Measurements from ENCODE around the gene CYTL1. TPM values are rescaled to one million over a fixed set of nuclear protein-coding genes. Genes with fewer than 3 reads are reported as not detected.
"Not testable (repeated sequence)": the region's sequence is repeated elsewhere in the genome, so short reads cannot be mapped to it uniquely, and the experiment has no call there.

The CYTL1 gene
- total RNA-seq, 2 experiments from 2014 or later = not detected

GRCh38 chr4:5004496-5004895 lies 14.8 kb downstream of the CYTL1 start:
- TF ChIP-seq CTCF (IDR thresholded peaks at IDR 0.05) = no peak
- POLR2A ChIA-PET = no interaction called here

GRCh38 chr4:5003918-5004317 lies 15.3 kb downstream of the CYTL1 start:
- no peak for DNase-seq
- ChIA-PET POLR2A (no interaction called here), CTCF (no interaction called here)
- Mint-ChIP-seq H3K4me1 (ENCODE audit: low read depth) (no peaks in the 10 kb centered on the region), H3K4me3 (no peak overlapping the region), H3K27ac (no peak overlapping the region), H3K36me3 (ENCODE audit: low read depth) (no peaks in the 10 kb centered on the region), H3K27me3 (peaks cover 7% of the 10 kb centered on the region), H3K9me3 (no peaks in the 10 kb centered on the region)
- ATAC-seq = no peak
- intact Hi-C loops (cut with micrococcal nuclease) = no loop called here
- TF ChIP-seq CTCF (IDR thresholded peaks at IDR 0.05) = no peak

More at GRCh38 chr4:5004496-5004895, 14.8 kb downstream of the CYTL1 start:
- intact Hi-C loops (cut with micrococcal nuclease) = no loop called here
- H3K27me3 Mint-ChIP-seq = peaks cover 11% of the 10 kb centered on the region
- no peak overlapping the region for H3K4me3 Mint-ChIP-seq
- CTCF ChIA-PET = no interaction called here
- DNase-seq (no peak), ATAC-seq (no peak)
- H3K36me3 Mint-ChIP-seq (ENCODE audit: low read depth) = no peaks in the 10 kb centered on the region
- H3K9me3 Mint-ChIP-seq = no peaks in the 10 kb centered on the region
- H3K27ac Mint-ChIP-seq = no peak overlapping the region
- no peaks in the 10 kb centered on the region for H3K4me1 Mint-ChIP-seq (ENCODE audit: low read depth)

- POLR2A ChIA-PET = no interaction called here
- CTCF ChIA-PET = no interaction called here
- no peaks in the 10 kb centered on the region for H3K9me3 Mint-ChIP-seq
- peaks cover 7% of the 10 kb centered on the region for H3K27me3 Mint-ChIP-seq
- ATAC-seq (no peak), DNase-seq (no peak)
- intact Hi-C loops (cut with micrococcal nuclease) = no loop called here
- no peak overlapping the region for H3K4me3 Mint-ChIP-seq
- no peaks in the 10 kb centered on the region for H3K4me1 Mint-ChIP-seq (ENCODE audit: low read depth)
- no peaks in the 10 kb centered on the region for H3K36me3 Mint-ChIP-seq (ENCODE audit: low read depth)
- TF ChIP-seq CTCF (IDR thresholded peaks at IDR 0.05) = no peak
- no peak overlapping the region for H3K27ac Mint-ChIP-seq
Observed at GRCh38 chr4:5003372-5003857, 15.8 kb downstream of the CYTL1 start.

- DNase-seq; H3K27me3 Mint-ChIP-seq; H3K4me1 Mint-ChIP-seq (ENCODE audit: low read depth); CTCF ChIA-PET; ATAC-seq; H3K36me3 Mint-ChIP-seq (ENCODE audit: low read depth); H3K4me3 Mint-ChIP-seq; H3K9me3 Mint-ChIP-seq; intact Hi-C loops (cut with micrococcal nuclease); H3K27ac Mint-ChIP-seq; POLR2A ChIA-PET: not testable (repeated sequence)
Observed at GRCh38 chr4:5001641-5002040, 17.6 kb downstream of the CYTL1 start.

- ATAC-seq; H3K36me3 Mint-ChIP-seq (ENCODE audit: low read depth); DNase-seq; POLR2A ChIA-PET; H3K4me1 Mint-ChIP-seq (ENCODE audit: low read depth); H3K9me3 Mint-ChIP-seq; H3K4me3 Mint-ChIP-seq; H3K27ac Mint-ChIP-seq: not testable (repeated sequence)
- peaks cover 10% of the 10 kb centered on the region for H3K27me3 Mint-ChIP-seq
- intact Hi-C loops (cut with micrococcal nuclease) = loop anchor here (5.0 kb wide), 1 partner anchor 815 kb away; no protein-coding TSS in a partner anchor
- CTCF ChIA-PET = interaction anchor here (0.6 to 1.7 kb wide), 2 partner anchors 14 to 1483 kb away, joined by 3 read pairs; no protein-coding TSS in a partner anchor
Observed at GRCh38 chr4:4996935-4997334, 22.3 kb downstream of the CYTL1 start.

- CTCF ChIA-PET = interaction anchor here (0.6 to 1.7 kb wide), 2 partner anchors 15 to 590 kb away, joined by 3 to 5 read pairs; no protein-coding TSS in a partner anchor
- H3K36me3 Mint-ChIP-seq (ENCODE audit: low read depth) = no peaks in the 10 kb centered on the region
Observed at GRCh38 chr4:4995908-4996265, 23.4 kb downstream of the CYTL1 start.

More at GRCh38 chr4:4995908-4996265, 23.4 kb downstream of the CYTL1 start:
- H3K9me3 Mint-ChIP-seq = no peaks in the 10 kb centered on the region
- no peak for ATAC-seq
- peaks cover 3% of the 10 kb centered on the region for H3K4me1 Mint-ChIP-seq (ENCODE audit: low read depth)
- no peak for TF ChIP-seq CTCF (IDR thresholded peaks at IDR 0.05)
- no peak for DNase-seq
- peaks cover 10% of the 10 kb centered on the region for H3K27me3 Mint-ChIP-seq
- H3K4me3 Mint-ChIP-seq = no peak overlapping the region
- H3K27ac Mint-ChIP-seq = no peak overlapping the region
- intact Hi-C loops (cut with micrococcal nuclease) = loop anchor here (5.0 kb wide), 1 partner anchor 816 kb away; no protein-coding TSS in a partner anchor
- POLR2A ChIA-PET = no interaction called here
